WTC11 (cell line): ENCODE results near the gene SH3PXD2A.

Experiments used
- CREB1 ChIP-seq: sonication (generic); formaldehyde crosslinking; IDR thresholded peaks from 2 replicates; pipeline ENCODE4 v1.8.0; 2023; ENCODE audit warnings: mild to moderate bottlenecking, missing genetic modification reagents
- CREM ChIP-seq: sonication (generic); formaldehyde crosslinking; IDR thresholded peaks from 2 replicates; pipeline ENCODE4 v1.8.1; 2022; ENCODE audit warnings: mild to moderate bottlenecking, missing genetic modification reagents, moderate library complexity
- CTCF ChIP-seq: fragments of 200-600 bp; IDR thresholded peaks from 2 replicates; pipeline ENCODE4 v1.8.0; 2022; ENCODE audit warnings: antibody characterized with exemption
- JUN ChIP-seq: sonication (generic); formaldehyde crosslinking; IDR thresholded peaks from 2 replicates; pipeline ENCODE4 v1.8.0; 2023; ENCODE audit warnings: mild to moderate bottlenecking, missing genetic modification reagents
- NR2C2 ChIP-seq: sonication (generic); formaldehyde crosslinking; IDR thresholded peaks from 2 replicates; pipeline ENCODE4 v1.8.0; 2022; ENCODE audit warnings: mild to moderate bottlenecking, missing genetic modification reagents
- TEAD1 ChIP-seq: sonication (generic); formaldehyde crosslinking; IDR thresholded peaks from 2 replicates; pipeline ENCODE4 v1.8.0; 2022; ENCODE audit warnings: mild to moderate bottlenecking, missing genetic modification reagents
- ZNF121 ChIP-seq: sonication (generic); formaldehyde crosslinking; IDR thresholded peaks from 2 replicates; pipeline ENCODE4 v1.8.0; 2023; ENCODE audit warnings: missing genetic modification reagents
- ZNF512 ChIP-seq: sonication (generic); formaldehyde crosslinking; IDR thresholded peaks from 2 replicates; pipeline ENCODE4 v1.8.1; 2022; ENCODE audit warnings: missing genetic modification reagents, borderline replicate concordance
- TF ChIP-seq, protein P1 (sequence below): fragments of 250-450 bp; sonication (Bioruptor Pico); IDR thresholded peaks from 2 replicates; pipeline ENCODE4 v1.8.0; 2021; ENCODE audit warnings: mild to moderate bottlenecking
- TF ChIP-seq, protein P2 (sequence below): sonication (generic); formaldehyde crosslinking; IDR thresholded peaks from 2 replicates; pipeline ENCODE4 v1.8.0; 2023; ENCODE audit warnings: mild to moderate bottlenecking, missing genetic modification reagents
- TF ChIP-seq, protein P3 (sequence below): sonication (generic); formaldehyde crosslinking; IDR thresholded peaks from 2 replicates; pipeline ENCODE4 v1.8.1; 2023; ENCODE audit warnings: mild to moderate bottlenecking, moderate library complexity, missing genetic modification reagents

GRCh38 chr10:103795634-103796270 lies 59.6 kb downstream of the SH3PXD2A start:
- no peak for TF ChIP-seq CTCF
- no peak for TF ChIP-seq ZNF512
- TF ChIP-seq, protein P1, sequence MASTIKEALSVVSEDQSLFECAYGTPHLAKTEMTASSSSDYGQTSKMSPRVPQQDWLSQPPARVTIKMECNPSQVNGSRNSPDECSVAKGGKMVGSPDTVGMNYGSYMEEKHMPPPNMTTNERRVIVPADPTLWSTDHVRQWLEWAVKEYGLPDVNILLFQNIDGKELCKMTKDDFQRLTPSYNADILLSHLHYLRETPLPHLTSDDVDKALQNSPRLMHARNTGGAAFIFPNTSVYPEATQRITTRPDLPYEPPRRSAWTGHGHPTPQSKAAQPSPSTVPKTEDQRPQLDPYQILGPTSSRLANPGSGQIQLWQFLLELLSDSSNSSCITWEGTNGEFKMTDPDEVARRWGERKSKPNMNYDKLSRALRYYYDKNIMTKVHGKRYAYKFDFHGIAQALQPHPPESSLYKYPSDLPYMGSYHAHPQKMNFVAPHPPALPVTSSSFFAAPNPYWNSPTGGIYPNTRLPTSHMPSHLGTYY (CRISPR knock-in tag) = no peak
- TF ChIP-seq CREM (CRISPR knock-in tag) = no peak
- no peak for TF ChIP-seq ZNF121 (CRISPR knock-in tag)
- no peak for TF ChIP-seq TEAD1 (CRISPR knock-in tag)
- no peak for TF ChIP-seq CREB1 (CRISPR knock-in tag)
- TF ChIP-seq, protein P2, sequence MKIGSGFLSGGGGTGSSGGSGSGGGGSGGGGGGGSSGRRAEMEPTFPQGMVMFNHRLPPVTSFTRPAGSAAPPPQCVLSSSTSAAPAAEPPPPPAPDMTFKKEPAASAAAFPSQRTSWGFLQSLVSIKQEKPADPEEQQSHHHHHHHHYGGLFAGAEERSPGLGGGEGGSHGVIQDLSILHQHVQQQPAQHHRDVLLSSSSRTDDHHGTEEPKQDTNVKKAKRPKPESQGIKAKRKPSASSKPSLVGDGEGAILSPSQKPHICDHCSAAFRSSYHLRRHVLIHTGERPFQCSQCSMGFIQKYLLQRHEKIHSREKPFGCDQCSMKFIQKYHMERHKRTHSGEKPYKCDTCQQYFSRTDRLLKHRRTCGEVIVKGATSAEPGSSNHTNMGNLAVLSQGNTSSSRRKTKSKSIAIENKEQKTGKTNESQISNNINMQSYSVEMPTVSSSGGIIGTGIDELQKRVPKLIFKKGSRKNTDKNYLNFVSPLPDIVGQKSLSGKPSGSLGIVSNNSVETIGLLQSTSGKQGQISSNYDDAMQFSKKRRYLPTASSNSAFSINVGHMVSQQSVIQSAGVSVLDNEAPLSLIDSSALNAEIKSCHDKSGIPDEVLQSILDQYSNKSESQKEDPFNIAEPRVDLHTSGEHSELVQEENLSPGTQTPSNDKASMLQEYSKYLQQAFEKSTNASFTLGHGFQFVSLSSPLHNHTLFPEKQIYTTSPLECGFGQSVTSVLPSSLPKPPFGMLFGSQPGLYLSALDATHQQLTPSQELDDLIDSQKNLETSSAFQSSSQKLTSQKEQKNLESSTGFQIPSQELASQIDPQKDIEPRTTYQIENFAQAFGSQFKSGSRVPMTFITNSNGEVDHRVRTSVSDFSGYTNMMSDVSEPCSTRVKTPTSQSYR (CRISPR knock-in tag) = no peak
- TF ChIP-seq, protein P3, sequence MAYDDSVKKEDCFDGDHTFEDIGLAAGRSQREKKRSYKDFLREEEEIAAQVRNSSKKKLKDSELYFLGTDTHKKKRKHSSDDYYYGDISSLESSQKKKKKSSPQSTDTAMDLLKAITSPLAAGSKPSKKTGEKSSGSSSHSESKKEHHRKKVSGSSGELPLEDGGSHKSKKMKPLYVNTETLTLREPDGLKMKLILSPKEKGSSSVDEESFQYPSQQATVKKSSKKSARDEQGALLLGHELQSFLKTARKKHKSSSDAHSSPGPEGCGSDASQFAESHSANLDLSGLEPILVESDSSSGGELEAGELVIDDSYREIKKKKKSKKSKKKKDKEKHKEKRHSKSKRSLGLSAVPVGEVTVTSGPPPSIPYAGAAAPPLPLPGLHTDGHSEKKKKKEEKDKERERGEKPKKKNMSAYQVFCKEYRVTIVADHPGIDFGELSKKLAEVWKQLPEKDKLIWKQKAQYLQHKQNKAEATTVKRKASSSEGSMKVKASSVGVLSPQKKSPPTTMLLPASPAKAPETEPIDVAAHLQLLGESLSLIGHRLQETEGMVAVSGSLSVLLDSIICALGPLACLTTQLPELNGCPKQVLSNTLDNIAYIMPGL (CRISPR knock-in tag) = no peak
- TF ChIP-seq JUN = no peak
- TF ChIP-seq NR2C2 = no peak
